ENCODE data around the gene SLC16A7.

Gene SLC16A7

DNA sequence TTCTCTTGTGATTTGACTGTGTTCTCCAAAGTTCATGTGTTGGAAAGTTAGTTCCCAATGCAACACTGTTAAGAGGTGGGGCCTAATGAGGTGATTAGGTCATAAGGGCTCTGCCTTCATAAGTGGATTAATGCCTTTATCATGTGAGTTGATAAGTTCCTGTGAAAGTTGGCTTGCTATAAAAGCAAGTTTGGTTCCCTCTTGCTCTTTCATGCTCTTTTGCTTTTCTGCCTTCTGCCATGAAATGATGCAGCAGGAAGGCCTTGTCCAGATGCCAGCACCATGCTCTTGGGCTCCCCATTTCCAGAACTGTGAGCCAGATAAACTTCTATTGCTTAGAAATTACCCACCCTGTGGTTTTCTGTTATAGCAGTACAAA, 41.9 kb downstream of the SLC16A7 start:
- no peak for DNase-seq (ENCODE audit: insufficient read length, low spot score)
- FAIRE-seq, result no peak
- TF ChIP-seq, protein P1, sequence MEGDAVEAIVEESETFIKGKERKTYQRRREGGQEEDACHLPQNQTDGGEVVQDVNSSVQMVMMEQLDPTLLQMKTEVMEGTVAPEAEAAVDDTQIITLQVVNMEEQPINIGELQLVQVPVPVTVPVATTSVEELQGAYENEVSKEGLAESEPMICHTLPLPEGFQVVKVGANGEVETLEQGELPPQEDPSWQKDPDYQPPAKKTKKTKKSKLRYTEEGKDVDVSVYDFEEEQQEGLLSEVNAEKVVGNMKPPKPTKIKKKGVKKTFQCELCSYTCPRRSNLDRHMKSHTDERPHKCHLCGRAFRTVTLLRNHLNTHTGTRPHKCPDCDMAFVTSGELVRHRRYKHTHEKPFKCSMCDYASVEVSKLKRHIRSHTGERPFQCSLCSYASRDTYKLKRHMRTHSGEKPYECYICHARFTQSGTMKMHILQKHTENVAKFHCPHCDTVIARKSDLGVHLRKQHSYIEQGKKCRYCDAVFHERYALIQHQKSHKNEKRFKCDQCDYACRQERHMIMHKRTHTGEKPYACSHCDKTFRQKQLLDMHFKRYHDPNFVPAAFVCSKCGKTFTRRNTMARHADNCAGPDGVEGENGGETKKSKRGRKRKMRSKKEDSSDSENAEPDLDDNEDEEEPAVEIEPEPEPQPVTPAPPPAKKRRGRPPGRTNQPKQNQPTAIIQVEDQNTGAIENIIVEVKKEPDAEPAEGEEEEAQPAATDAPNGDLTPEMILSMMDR (IDR thresholded peaks at IDR 0.05; ENCODE audit: insufficient read depth, missing control alignments), result no peak

DNA sequence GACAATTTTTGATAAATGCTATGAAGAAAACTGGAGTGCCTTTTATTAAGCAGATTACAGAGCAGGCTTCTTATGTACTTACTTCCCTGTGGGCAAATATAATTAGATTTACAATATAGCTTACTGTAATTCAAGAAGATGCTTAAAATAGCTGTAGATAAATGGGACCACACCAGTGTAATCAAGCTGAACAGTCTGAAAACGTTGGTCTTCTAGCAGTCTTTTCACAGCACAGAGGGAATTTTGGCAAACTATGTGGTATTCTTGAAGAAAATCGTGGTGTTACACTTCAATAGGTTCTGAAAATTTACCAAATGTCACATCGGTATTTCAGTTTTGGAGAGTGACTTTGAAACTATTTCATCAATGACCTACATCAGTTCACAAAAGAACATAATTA, 47.7 kb downstream of the SLC16A7 start:
- peak; percentile 53 for FAIRE-seq
- TF ChIP-seq, protein P1 (IDR thresholded peaks at IDR 0.05; ENCODE audit: insufficient read depth, missing control alignments), result no peak
- no peak for DNase-seq (ENCODE audit: insufficient read length, low spot score)

DNA sequence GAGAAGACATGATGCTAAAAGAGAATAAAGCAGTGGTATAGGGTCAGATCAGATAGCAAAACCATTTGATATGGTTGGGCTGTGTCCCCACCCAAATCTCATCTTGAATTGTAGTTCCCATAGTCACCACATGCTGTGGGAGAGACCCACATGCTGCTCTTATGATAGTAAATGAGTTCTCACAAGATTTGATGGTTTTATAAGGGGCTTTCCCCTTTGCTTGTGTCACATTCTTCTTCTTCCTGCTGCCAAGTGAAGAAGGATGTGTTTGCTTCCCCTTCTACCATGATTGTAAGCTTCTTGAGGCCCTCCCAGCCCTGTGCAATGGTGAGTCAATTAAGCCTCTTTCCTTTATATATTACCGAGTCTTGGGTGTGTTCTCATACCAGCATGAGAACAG, 49.4 kb downstream of the SLC16A7 start:
- TF ChIP-seq, protein P1 (IDR thresholded peaks at IDR 0.05; ENCODE audit: insufficient read depth, missing control alignments), result no peak
- FAIRE-seq (no peak), DNase-seq (ENCODE audit: insufficient read length, low spot score) (no peak)

DNA sequence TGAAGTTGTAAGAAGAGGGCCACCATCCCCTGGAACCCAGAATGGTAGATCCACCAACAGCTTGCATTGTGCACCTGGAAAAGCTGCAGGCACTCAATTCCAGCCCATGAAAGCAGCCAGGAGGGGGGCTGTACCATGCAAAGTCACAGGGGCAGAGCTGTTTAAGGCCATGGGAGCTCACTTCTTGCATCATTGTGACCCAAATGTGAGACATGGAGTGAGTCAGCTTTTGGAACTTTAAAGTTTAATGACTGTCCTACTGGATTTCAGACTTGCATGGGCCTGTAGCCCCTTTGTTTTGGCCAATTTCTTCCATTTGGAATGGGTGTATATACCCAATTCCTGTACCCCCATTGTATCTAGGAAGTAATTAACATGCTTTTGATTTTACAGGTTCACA, 50.8 kb downstream of the SLC16A7 start:
- FAIRE-seq, result no peak
- no peak for DNase-seq (ENCODE audit: insufficient read length, low spot score)
- TF ChIP-seq, protein P1 (IDR thresholded peaks at IDR 0.05; ENCODE audit: insufficient read depth, missing control alignments), result no peak

DNA sequence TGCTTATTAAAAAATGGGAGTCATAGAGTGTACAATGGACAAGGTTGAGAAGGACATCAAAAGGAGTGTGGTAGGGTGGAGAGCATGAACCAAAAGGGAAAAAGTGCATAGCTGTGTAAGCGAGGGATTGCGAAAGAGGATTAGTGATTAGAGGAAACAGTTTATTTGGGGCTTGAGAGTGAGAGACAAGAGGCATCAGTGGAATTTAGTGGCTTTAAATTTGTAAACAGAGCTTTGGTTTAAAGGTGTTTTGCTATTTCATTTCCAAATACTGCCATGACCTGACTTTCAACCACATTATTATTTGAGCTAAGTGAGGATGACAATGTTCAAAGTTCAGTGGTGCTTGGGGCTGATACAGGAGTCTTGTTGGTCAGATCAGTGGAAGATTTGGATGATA, 53.4 kb downstream of the SLC16A7 start:
- TF ChIP-seq, protein P1 (IDR thresholded peaks at IDR 0.05; ENCODE audit: insufficient read depth, missing control alignments), result no peak
- FAIRE-seq (no peak), DNase-seq (ENCODE audit: insufficient read length, low spot score) (no peak)

DNA sequence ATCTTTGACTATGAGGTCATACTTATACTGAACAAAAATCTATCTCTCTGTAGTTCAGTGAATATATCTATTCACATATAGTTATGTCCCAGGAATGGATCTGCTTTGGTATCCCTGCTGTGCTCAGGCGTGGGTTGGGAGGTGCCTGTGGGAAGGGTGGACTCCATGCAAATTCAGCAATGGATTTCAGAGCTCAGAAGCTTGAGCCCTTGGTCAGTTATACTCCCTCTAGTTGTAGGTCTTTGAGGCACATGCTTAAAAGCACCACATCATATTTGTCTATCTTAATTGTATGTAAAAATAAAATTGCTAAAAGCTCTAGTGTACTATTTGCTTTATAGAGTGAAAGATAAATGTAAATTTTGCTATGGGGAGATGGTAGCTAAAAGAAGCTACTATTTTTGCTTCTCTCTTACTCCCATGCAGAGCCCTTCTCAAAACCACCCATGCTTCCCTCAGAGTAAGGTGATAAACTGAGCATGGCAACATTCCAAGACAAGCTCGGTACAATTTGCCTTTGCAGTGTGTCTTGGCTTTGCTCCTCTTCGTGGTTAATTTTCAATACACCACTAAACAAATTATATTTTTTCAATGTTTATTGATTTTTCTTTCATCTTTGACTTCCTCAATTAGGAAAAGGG, 54.9 kb downstream of the SLC16A7 start:
- TF ChIP-seq, protein P1 (IDR thresholded peaks at IDR 0.05; ENCODE audit: insufficient read depth, missing control alignments), result no peak
- DNase-seq (ENCODE audit: insufficient read length, low spot score) (no peak), FAIRE-seq (no peak)

DNA sequence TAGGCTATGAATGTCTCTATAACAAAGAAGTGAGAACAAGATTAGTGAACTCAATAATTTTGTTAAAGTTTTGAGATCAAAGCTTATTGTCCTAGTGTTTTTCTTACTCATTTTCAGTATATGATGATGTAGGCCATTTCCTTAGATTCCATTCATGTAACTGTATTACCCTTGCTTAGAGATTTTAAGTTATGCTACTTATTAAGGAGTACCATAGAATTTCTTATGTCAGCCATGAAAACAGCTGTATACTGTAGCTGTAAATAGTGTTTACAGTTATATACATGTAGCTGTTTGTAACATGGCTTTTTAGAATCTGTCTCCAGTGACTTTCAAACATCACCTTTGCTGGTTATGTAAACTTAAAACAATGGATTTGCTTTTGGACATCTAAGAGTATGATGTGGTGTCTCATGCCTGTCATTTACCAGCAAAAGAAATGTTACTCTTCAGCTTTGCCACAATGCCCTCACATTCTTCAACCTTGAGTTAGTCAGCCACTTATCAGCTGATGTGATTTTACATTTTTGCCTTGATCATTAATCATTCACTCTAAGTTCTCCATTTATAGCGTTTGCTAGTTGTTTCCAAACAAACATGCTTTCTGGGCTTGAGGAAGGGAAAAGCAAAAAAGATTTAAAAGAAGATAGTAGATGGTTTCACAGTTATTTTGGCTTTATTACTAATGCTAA, 55.5 kb downstream of the SLC16A7 start:
- TF ChIP-seq, protein P1 (IDR thresholded peaks at IDR 0.05; ENCODE audit: insufficient read depth, missing control alignments), result no peak
- DNase-seq (ENCODE audit: insufficient read length, low spot score) (no peak), FAIRE-seq (no peak)
